ENCODE data around the gene COQ8B. TPM values are rescaled to one million over a fixed set of nuclear protein-coding genes. Genes with fewer than 3 reads are reported as not detected.

The COQ8B gene
- total RNA-seq = 31.8 and 38.6 TPM in 2 replicates

GRCh38 chr19:40716482-40717324, at the start of gene COQ8B, which contains the start of gene ITPKC:
TSS of gene COQ8B (minus strand) at chr19:40716886. CDS start at chr19:40714632, 2,254 bp downstream.
TSS of gene ITPKC (plus strand) at chr19:40717112. CDS start at chr19:40717136, 24 bp downstream.

GRCh38 chr19:40750874-40751537, 34.3 kb upstream of the COQ8B start, which contains the start of gene SNRPA:
TSS of gene SNRPA (plus strand) at chr19:40751203. CDS start at chr19:40751409, 206 bp downstream.

GRCh38 chr19:40750058-40750873, 33.6 kb upstream of the COQ8B start, which contains the start of gene ACTMAP:
TSS of gene ACTMAP (minus strand) at chr19:40750477. CDS start at chr19:40749803, 674 bp downstream.

GRCh38 chr19:40690050-40690692, 26.5 kb downstream of the COQ8B start, which contains the start of gene NUMBL:
TSS of gene NUMBL (minus strand) at chr19:40690651. CDS start at chr19:40690483, 168 bp downstream.

Other genes with a start within 250 kb of the COQ8B start
- 11.4 and 11.7 TPM in 2 replicates for gene SPTBN4, start 249.9 kb downstream of the COQ8B start, total RNA-seq
- gene SHKBP1, start 140.0 kb downstream of the COQ8B start, total RNA-seq = 22.2 and 25.6 TPM in 2 replicates
- gene LTBP4, start 115.5 kb downstream of the COQ8B start, total RNA-seq = 69.0 and 191 TPM in 2 replicates
- gene NUMBL, start 26.2 kb downstream of the COQ8B start, total RNA-seq = 24.6 and 70.8 TPM in 2 replicates
- 12.6 and 20.4 TPM in 2 replicates for gene ITPKC, start 226 bp upstream of the COQ8B start, total RNA-seq
- gene ACTMAP, start 33.6 kb upstream of the COQ8B start, total RNA-seq = 0.47 and 0.77 TPM in 2 replicates
- gene SNRPA, start 34.3 kb upstream of the COQ8B start, total RNA-seq = 33.9 and 36.2 TPM in 2 replicates
- 0.26 and 0.47 TPM in 2 replicates for gene MIA, start 58.6 kb upstream of the COQ8B start, total RNA-seq
- gene RAB4B, start 61.4 kb upstream of the COQ8B start, total RNA-seq = 6.4 and 8.7 TPM in 2 replicates
- gene EGLN2, start 82.3 kb upstream of the COQ8B start, total RNA-seq = 103 and 135 TPM in 2 replicates
- not detected in 2 replicates for gene CYP2A6, start 133.6 kb upstream of the COQ8B start, total RNA-seq
- not detected in 2 replicates for gene CYP2A7, start 165.3 kb upstream of the COQ8B start, total RNA-seq